ENCODE data around the gene ATRNL1. TPM values are rescaled to one million over a fixed set of nuclear protein-coding genes. Genes with fewer than 3 reads are reported as not detected.

The ATRNL1 gene
- total RNA-seq, 1 experiment from 2014 or later = not detected

DNA sequence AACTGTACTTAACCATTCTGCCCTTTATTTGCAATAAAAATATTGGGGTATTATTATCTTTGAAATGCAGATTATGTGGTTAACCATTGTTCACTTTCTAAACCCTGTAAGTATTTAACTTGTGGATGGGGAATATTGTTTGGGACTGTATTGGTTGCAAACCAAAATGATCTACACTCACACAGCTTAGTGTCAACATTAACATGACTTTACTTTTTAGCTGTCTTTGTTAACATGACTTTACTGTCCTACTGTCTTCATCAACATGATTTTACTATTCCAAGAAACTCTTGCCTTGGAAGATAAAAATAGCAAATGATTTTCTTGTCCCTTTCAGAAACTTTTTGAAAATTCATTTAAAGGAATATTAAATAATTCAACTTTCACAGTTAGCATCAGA, 708.3 kb downstream of the ATRNL1 start:
- Mint-ChIP-seq H3K27ac (ENCODE audit: unreplicated experiment) (no peak overlapping the region), H3K4me1 (ENCODE audit: low read depth, unreplicated experiment) (no peaks in the 10 kb centered on the region), H3K36me3 (ENCODE audit: insufficient read depth, unreplicated experiment) (no peaks in the 10 kb centered on the region), H3K9me3 (ENCODE audit: unreplicated experiment) (no peaks in the 10 kb centered on the region), H3K4me3 (ENCODE audit: unreplicated experiment) (no peak overlapping the region), H3K27me3 (ENCODE audit: insufficient read depth, unreplicated experiment) (peaks cover 9% of the 10 kb centered on the region)
- Histone ChIP-seq H3K27me3 (replicated peaks; ENCODE audit: control insufficient read depth, insufficient read depth, low read length) (no peaks in the 10 kb centered on the region), H3K4me3 (ENCODE audit: low read depth, low read length) (no peak overlapping the region), H3K36me3 (ENCODE audit: control insufficient read depth, insufficient read depth, low read length) (no peaks in the 10 kb centered on the region), H3K9me3 (no peaks in the 10 kb centered on the region), H3K4me1 (no peaks in the 10 kb centered on the region)
- TF ChIP-seq, protein P1, sequence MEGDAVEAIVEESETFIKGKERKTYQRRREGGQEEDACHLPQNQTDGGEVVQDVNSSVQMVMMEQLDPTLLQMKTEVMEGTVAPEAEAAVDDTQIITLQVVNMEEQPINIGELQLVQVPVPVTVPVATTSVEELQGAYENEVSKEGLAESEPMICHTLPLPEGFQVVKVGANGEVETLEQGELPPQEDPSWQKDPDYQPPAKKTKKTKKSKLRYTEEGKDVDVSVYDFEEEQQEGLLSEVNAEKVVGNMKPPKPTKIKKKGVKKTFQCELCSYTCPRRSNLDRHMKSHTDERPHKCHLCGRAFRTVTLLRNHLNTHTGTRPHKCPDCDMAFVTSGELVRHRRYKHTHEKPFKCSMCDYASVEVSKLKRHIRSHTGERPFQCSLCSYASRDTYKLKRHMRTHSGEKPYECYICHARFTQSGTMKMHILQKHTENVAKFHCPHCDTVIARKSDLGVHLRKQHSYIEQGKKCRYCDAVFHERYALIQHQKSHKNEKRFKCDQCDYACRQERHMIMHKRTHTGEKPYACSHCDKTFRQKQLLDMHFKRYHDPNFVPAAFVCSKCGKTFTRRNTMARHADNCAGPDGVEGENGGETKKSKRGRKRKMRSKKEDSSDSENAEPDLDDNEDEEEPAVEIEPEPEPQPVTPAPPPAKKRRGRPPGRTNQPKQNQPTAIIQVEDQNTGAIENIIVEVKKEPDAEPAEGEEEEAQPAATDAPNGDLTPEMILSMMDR (IDR thresholded peaks at IDR 0.05; ENCODE audit: insufficient read depth in 1 of 2, low read depth in 1 of 2, low read length in 1 of 2, severe bottlenecking in 1 of 2, unreplicated experiment in 1 of 2) = no peak
- ChIA-PET CTCF (no interaction called here), POLR2A (no interaction called here)
- BruUV-seq (replicated peaks) = no TSS peak
- no peak for DNase-seq
- intact Hi-C loops (cut with micrococcal nuclease; ENCODE audit: unreplicated experiment) = no loop called here

DNA sequence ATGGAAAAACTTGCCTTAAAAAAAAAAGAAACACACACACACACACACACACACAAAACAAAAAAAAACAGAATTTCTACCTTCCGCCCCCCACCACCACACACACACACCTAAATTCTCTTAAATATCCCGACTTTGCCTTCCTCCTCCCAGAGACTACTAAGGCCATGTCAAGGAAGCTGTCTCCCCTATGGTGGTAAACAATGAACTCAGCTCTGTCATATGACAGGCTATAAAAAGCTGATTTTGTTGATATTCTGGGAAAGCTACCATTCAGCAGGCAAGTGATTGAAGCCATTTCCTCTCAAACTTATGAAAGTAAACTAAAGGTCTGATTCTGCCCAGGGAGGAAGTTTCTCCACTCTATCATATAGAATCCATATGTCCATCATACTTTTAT, 708.8 kb downstream of the ATRNL1 start:
- ChIA-PET POLR2A (no interaction called here), CTCF (interaction anchor here (0.6 kb wide), 1 partner anchor 72 kb away, joined by 3 read pairs; no protein-coding TSS in a partner anchor)
- BruUV-seq (replicated peaks) = no TSS peak

DNA sequence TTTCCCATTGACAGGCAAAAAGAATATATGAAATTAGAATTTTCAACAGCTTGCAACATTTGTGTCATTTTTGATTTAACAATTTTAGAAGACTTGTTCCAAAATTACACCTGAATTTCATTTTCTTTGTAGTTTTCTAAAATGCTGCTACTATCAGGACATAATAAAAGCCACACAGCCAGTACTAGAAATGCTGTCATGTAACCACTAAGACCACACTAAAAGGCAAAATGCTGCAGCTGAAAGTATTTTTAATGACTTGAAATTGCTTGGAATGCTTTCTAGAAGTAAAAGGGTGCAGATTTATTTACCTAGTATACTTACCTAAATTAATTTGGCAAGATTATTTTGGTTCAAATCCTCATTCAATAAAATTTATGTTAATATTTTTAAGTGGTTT, 709.7 kb downstream of the ATRNL1 start:
- Histone ChIP-seq H3K9me3 (no peaks in the 10 kb centered on the region), H3K27me3 (replicated peaks; ENCODE audit: control insufficient read depth, insufficient read depth, low read length) (no peaks in the 10 kb centered on the region; the same call in 1 of the 2 replicates), H3K4me3 (ENCODE audit: low read depth, low read length) (no peak overlapping the region), H3K36me3 (ENCODE audit: control insufficient read depth, insufficient read depth, low read length) (no peaks in the 10 kb centered on the region), H3K4me1 (no peaks in the 10 kb centered on the region)
- H3K36me3 Mint-ChIP-seq (ENCODE audit: insufficient read depth, unreplicated experiment) = no peaks in the 10 kb centered on the region
- ChIA-PET CTCF (no interaction called here), POLR2A (no interaction called here)
- no peak overlapping the region for H3K4me3 Mint-ChIP-seq (ENCODE audit: unreplicated experiment)
- intact Hi-C loops (cut with micrococcal nuclease; ENCODE audit: unreplicated experiment) = no loop called here
- H3K27me3 Mint-ChIP-seq (ENCODE audit: insufficient read depth, unreplicated experiment) = peaks cover 9% of the 10 kb centered on the region
- no TSS peak for BruUV-seq (replicated peaks)
- H3K4me1 Mint-ChIP-seq (ENCODE audit: low read depth, unreplicated experiment) = no peaks in the 10 kb centered on the region
- TF ChIP-seq, protein P1 (IDR thresholded peaks at IDR 0.05; ENCODE audit: insufficient read depth in 1 of 2, low read depth in 1 of 2, low read length in 1 of 2, severe bottlenecking in 1 of 2, unreplicated experiment in 1 of 2) = no peak
- no peaks in the 10 kb centered on the region for H3K9me3 Mint-ChIP-seq (ENCODE audit: unreplicated experiment)
- H3K27ac Mint-ChIP-seq (ENCODE audit: unreplicated experiment) = no peak overlapping the region
- DNase-seq = no peak

More for the DNA sequence above, 708.8 kb downstream of the ATRNL1 start:
- no peak overlapping the region for H3K4me3 ChIP-seq (ENCODE audit: low read depth, low read length)
- no peaks in the 10 kb centered on the region; the same call in 1 of the 2 replicates for H3K27me3 ChIP-seq (replicated peaks; ENCODE audit: control insufficient read depth, insufficient read depth, low read length)
- no peaks in the 10 kb centered on the region for H3K4me1 ChIP-seq
- no peaks in the 10 kb centered on the region for H3K36me3 ChIP-seq (ENCODE audit: control insufficient read depth, insufficient read depth, low read length)
- Mint-ChIP-seq H3K27ac (ENCODE audit: unreplicated experiment) (no peak overlapping the region), H3K4me1 (ENCODE audit: low read depth, unreplicated experiment) (no peaks in the 10 kb centered on the region), H3K36me3 (ENCODE audit: insufficient read depth, unreplicated experiment) (no peaks in the 10 kb centered on the region), H3K4me3 (ENCODE audit: unreplicated experiment) (no peak overlapping the region), H3K9me3 (ENCODE audit: unreplicated experiment) (no peaks in the 10 kb centered on the region), H3K27me3 (ENCODE audit: insufficient read depth, unreplicated experiment) (peaks cover 9% of the 10 kb centered on the region)
- H3K9me3 ChIP-seq = no peaks in the 10 kb centered on the region
- no peak for DNase-seq
- TF ChIP-seq, protein P1 (IDR thresholded peaks at IDR 0.05; ENCODE audit: insufficient read depth in 1 of 2, low read depth in 1 of 2, low read length in 1 of 2, severe bottlenecking in 1 of 2, unreplicated experiment in 1 of 2) = no peak
- intact Hi-C loops (cut with micrococcal nuclease; ENCODE audit: unreplicated experiment) = no loop called here

Measured in Caco-2 (cell line).